Nephron (organoid): Measurements from ENCODE around the gene FAM149B1.

Experiments used
- H3K27ac Mint-ChIP-seq, 3 experiments: 2 replicates each; pipeline ENCODE4 v1.8.0; 2020; ENCODE audit warnings: mixed read lengths in 3 of 3, mild to moderate bottlenecking in 2 of 3, moderate library complexity in 1 of 3
- H3K27me3 Mint-ChIP-seq: 2 replicates; pipeline ENCODE4 v1.8.0; 2021; ENCODE audit warnings: low read depth, mild to moderate bottlenecking, moderate library complexity, mixed read lengths
- H3K36me3 Mint-ChIP-seq: 2 replicates; pipeline ENCODE4 v1.8.0; 2020; ENCODE audit warnings: low read depth, mixed read lengths
- H3K4me1 Mint-ChIP-seq: 2 replicates; pipeline ENCODE4 v1.8.0; 2020; ENCODE audit warnings: mixed read lengths
- H3K4me3 Mint-ChIP-seq, 3 experiments: 2 replicates each; pipeline ENCODE4 v1.8.0; 2020; ENCODE audit warnings: mild to moderate bottlenecking in 3 of 3, mixed read lengths in 3 of 3, moderate library complexity in 2 of 3
- H3K9me3 Mint-ChIP-seq: 2 replicates; pipeline ENCODE4 v1.8.0; 2020; ENCODE audit warnings: mixed read lengths
- TF ChIP-seq, protein P1 (sequence below), 3 experiments: fragments of 200-600 bp; sonication (generic); IDR thresholded peaks; one replicate each; pipeline ENCODE4 v1.5.0; 2021; ENCODE audit warnings: antibody characterized with exemption in 3 of 3; ENCODE audit not compliant: unreplicated experiment in 3 of 3

The FAM149B1 gene

GRCh38 chr10:73261362-73261995, 93.6 kb downstream of the FAM149B1 start:
- Mint-ChIP-seq H3K4me1 (no peaks in the 10 kb centered on the region), H3K27me3 (peaks cover 8% of the 10 kb centered on the region), H3K27ac (no peak overlapping the region), H3K4me3 (no peak overlapping the region), H3K36me3 (peaks cover 4% of the 10 kb centered on the region), H3K9me3 (peaks cover 10% of the 10 kb centered on the region)
- TF ChIP-seq, protein P1, sequence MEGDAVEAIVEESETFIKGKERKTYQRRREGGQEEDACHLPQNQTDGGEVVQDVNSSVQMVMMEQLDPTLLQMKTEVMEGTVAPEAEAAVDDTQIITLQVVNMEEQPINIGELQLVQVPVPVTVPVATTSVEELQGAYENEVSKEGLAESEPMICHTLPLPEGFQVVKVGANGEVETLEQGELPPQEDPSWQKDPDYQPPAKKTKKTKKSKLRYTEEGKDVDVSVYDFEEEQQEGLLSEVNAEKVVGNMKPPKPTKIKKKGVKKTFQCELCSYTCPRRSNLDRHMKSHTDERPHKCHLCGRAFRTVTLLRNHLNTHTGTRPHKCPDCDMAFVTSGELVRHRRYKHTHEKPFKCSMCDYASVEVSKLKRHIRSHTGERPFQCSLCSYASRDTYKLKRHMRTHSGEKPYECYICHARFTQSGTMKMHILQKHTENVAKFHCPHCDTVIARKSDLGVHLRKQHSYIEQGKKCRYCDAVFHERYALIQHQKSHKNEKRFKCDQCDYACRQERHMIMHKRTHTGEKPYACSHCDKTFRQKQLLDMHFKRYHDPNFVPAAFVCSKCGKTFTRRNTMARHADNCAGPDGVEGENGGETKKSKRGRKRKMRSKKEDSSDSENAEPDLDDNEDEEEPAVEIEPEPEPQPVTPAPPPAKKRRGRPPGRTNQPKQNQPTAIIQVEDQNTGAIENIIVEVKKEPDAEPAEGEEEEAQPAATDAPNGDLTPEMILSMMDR (IDR thresholded peaks at IDR 0.05; ENCODE audit: unreplicated experiment in 3 of 3) = no peak

GRCh38 chr10:73262105-73262730, 94.3 kb downstream of the FAM149B1 start:
- H3K36me3 Mint-ChIP-seq = peaks cover 4% of the 10 kb centered on the region
- TF ChIP-seq, protein P1 (IDR thresholded peaks at IDR 0.05; ENCODE audit: unreplicated experiment in 3 of 3) = no peak
- H3K27ac Mint-ChIP-seq = no peak overlapping the region
- H3K9me3 Mint-ChIP-seq = peaks cover 10% of the 10 kb centered on the region
- H3K4me1 Mint-ChIP-seq = no peaks in the 10 kb centered on the region
- H3K4me3 Mint-ChIP-seq = no peak overlapping the region
- peaks cover 8% of the 10 kb centered on the region for H3K27me3 Mint-ChIP-seq

GRCh38 chr10:73262880-73263555, 95.1 kb downstream of the FAM149B1 start:
- Mint-ChIP-seq H3K4me1 (no peaks in the 10 kb centered on the region), H3K27me3 (peaks cover 8% of the 10 kb centered on the region), H3K9me3 (peaks cover 10% of the 10 kb centered on the region), H3K4me3 (no peak overlapping the region), H3K36me3 (peaks cover 4% of the 10 kb centered on the region), H3K27ac (no peak overlapping the region)
- TF ChIP-seq, protein P1 (IDR thresholded peaks at IDR 0.05; ENCODE audit: unreplicated experiment in 3 of 3) = no peak

DNA sequence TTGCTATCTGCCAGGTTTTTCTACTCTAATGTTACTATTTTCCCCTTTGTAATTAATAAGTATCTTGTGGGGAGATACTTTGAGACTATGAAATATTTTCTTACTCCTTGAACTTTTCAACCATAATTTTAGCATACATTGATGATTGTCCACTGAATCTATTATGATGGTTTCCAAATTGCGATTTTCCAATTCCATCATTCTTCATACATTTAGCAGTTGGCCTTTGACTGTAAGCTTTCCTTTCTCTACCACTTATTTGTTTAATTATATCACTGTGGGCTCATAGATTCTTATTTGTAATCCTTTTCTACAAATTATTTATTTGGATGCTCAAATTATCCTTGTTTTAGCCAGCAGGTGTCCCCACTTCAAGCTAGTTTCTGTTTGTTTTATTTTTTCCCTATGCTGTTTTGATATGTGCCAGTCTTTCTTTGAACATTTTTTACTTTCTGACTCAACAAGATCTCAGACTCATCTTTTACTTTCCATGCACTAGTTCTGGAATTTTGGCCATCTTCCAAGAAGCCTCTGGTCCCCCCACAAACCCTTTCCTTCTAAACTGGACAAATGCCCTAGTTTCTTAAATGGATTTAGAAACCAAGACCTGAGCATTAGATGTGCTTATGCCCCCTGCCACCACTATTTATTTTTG, 95.9 kb downstream of the FAM149B1 start:
- Mint-ChIP-seq H3K4me3 (no peak overlapping the region), H3K27me3 (peaks cover 8% of the 10 kb centered on the region), H3K4me1 (no peaks in the 10 kb centered on the region), H3K36me3 (peaks cover 4% of the 10 kb centered on the region), H3K9me3 (peaks cover 8% of the 10 kb centered on the region), H3K27ac (no peak overlapping the region)
- TF ChIP-seq, protein P1 (IDR thresholded peaks at IDR 0.05; ENCODE audit: unreplicated experiment in 3 of 3) = peak; percentile 38 to 57 (median 48)

- TF ChIP-seq, protein P1 (IDR thresholded peaks at IDR 0.05; ENCODE audit: unreplicated experiment in 3 of 3) = no peak
- no peak overlapping the region for H3K4me3 Mint-ChIP-seq
- H3K4me1 Mint-ChIP-seq = no peaks in the 10 kb centered on the region
- peaks cover 12% of the 10 kb centered on the region for H3K27me3 Mint-ChIP-seq
- peaks cover 2% of the 10 kb centered on the region for H3K9me3 Mint-ChIP-seq
- H3K36me3 Mint-ChIP-seq = no peaks in the 10 kb centered on the region
- H3K27ac Mint-ChIP-seq = no peak overlapping the region
These were observed 96.5 kb downstream of the FAM149B1 start for GRCh38 chr10:73264423-73264822.
